ENCODE data around the gene CYB561D1. TPM values are rescaled to one million over a fixed set of nuclear protein-coding genes. Genes with fewer than 3 reads are reported as not detected.

The CYB561D1 gene
- total and polyA plus RNA-seq, 10 of the 15 experiments (the other 5 are each of a cell fraction or from before 2014, with no cell fraction given), result 0.68 to 9.0 (median 3.3) TPM

GRCh38 chr1:109548321-109549267 is 54.7 kb downstream of the CYB561D1 start, which contains the start of gene GNAI3 (continued):
- TF ChIP-seq RCOR1 (conservative IDR thresholded peaks at IDR 0.05; ENCODE audit: low read depth, low read length) (no peak), BCLAF1 (IDR thresholded peaks at IDR 0.05) (no peak), SMAD5 (IDR thresholded peaks at IDR 0.05; ENCODE audit: low read depth) (peak; percentile 91), JUNB (IDR thresholded peaks at IDR 0.05) (peak; percentile 56; the same call in 1 of the 2 replicates), ELK1 (IDR thresholded peaks at IDR 0.05; ENCODE audit: low read depth, low read length) (peak; percentile 86; the same call in 1 of the 2 replicates), SKIL (IDR thresholded peaks at IDR 0.05; ENCODE audit: low read depth, poor library complexity, severe bottlenecking) (peak; percentile 59), TAF1 (IDR thresholded peaks at IDR 0.05; ENCODE audit: borderline replicate concordance, low read depth, low read length) (peak; percentile 78; the same call in 1 of the 2 replicates), E2F4 (IDR thresholded peaks at IDR 0.05; ENCODE audit: low read depth, low read length) (peak; percentile 18; the same call in 1 of the 2 replicates), IKZF2 (IDR thresholded peaks at IDR 0.05) (peak in 1 of 2 experiments; percentile 8; a peak in 1 of 4 replicates), SIN3A (IDR thresholded peaks at IDR 0.05; ENCODE audit: low read depth, low read length) (peak; percentile 95), MEF2B (IDR thresholded peaks at IDR 0.05; ENCODE audit: partially characterized antibody, poor library complexity, severe bottlenecking) (peak; percentile 54), YY1 (IDR thresholded peaks at IDR 0.05; ENCODE audit: low read depth, low read length) (peak; percentile 58), ZNF384 (IDR thresholded peaks at IDR 0.05; ENCODE audit: borderline replicate concordance, low read depth, low read length) (no peak), TCF3 (IDR thresholded peaks at IDR 0.05; ENCODE audit: borderline replicate concordance, insufficient read depth, low read depth, low read length) (no peak), ZNF24 (IDR thresholded peaks at IDR 0.05) (no peak), ZBED1 (IDR thresholded peaks at IDR 0.05; ENCODE audit: borderline replicate concordance) (peak; percentile 26; the same call in 1 of the 2 replicates), MLLT1 (IDR thresholded peaks at IDR 0.05) (peak; percentile 45; the same call in 1 of the 2 replicates), SMC3 (IDR thresholded peaks at IDR 0.05; ENCODE audit: borderline replicate concordance, low read length) (no peak), BRCA1 (IDR thresholded peaks at IDR 0.05; ENCODE audit: low read depth, low read length) (no peak), MTA2 (IDR thresholded peaks at IDR 0.05; ENCODE audit: low read depth) (no peak)
